Transverse colon (tissue), 4 donors: ENCODE results near the gene STK40. TPM values are rescaled to one million over a fixed set of nuclear protein-coding genes. Genes with fewer than 3 reads are reported as not detected.
A peak's percentile ranks its signal among the peaks of the same experiment; 100 is the strongest.

Experiments
- DNase-seq: peaks from one replicate; pipeline ENCODE4 v3.0.0-alpha.2; 2019
- H3K27ac ChIP-seq, 4 donors: fragments of 200-600 bp; sonication (generic); 2 replicates each; pipeline ENCODE4 v1.5.1; 2016 to 2018; ENCODE audit warnings: inconsistent platforms in 4 of 4
- H3K27me3 ChIP-seq: fragments of 200-600 bp; sonication (generic); 2 replicates; pipeline ENCODE4 v1.5.1; 2017; ENCODE audit warnings: inconsistent platforms
- H3K36me3 ChIP-seq, 4 donors: fragments of 200-600 bp; sonication (generic); 2 replicates each; pipeline ENCODE4 v1.5.1; 2017 to 2019; ENCODE audit warnings: inconsistent platforms in 4 of 4
- H3K4me1 ChIP-seq, 4 donors: fragments of 200-600 bp; sonication (generic); 2 replicates each; pipeline ENCODE4 v1.5.1; 2017 to 2020; ENCODE audit warnings: inconsistent platforms in 4 of 4
- H3K4me3 ChIP-seq, 4 donors: fragments of 200-600 bp; sonication (generic); 1 replicate in 1 of 4; 2 replicates in 3 of 4; pipeline versions ENCODE4 v1.5.1 to v1.6.1; 2017 to 2019; ENCODE audit warnings: inconsistent platforms in 4 of 4
- H3K9me3 ChIP-seq, 2 donors: fragments of 200-600 bp; sonication (generic); 2 replicates each; pipeline ENCODE4 v1.5.1; 2017 to 2019; ENCODE audit warnings: inconsistent platforms in 2 of 2
- CTCF ChIP-seq, 5 experiments: fragments of 200-600 bp in 3 of 5; fragments of 450-650 bp in 2 of 5; sonication (generic) in 3 of 5; IDR thresholded peaks; 1 replicate in 2 of 5; 2 replicates in 3 of 5; pipeline ENCODE4 v1.5.1; 2016 to 2017; ENCODE audit warnings: antibody characterized with exemption in 5 of 5, inconsistent platforms in 3 of 5, mild to moderate bottlenecking in 2 of 5, moderate library complexity in 1 of 5
- EP300 ChIP-seq: sonication (generic); formaldehyde crosslinking; IDR thresholded peaks from one replicate; pipeline ENCODE4 v1.6.1; 2017; ENCODE audit warnings: antibody characterized with exemption, low read depth
- POLR2A ChIP-seq: fragments of 450-650 bp; IDR thresholded peaks from one replicate; pipeline ENCODE4 v1.6.1; 2016; ENCODE audit warnings: antibody characterized with exemption, mild to moderate bottlenecking, moderate library complexity
- POLR2AphosphoS5 ChIP-seq, 3 donors: sonication (generic); formaldehyde crosslinking; IDR thresholded peaks; one replicate each; pipeline ENCODE4 v1.6.1; 2016; ENCODE audit warnings: antibody characterized with exemption in 3 of 3
- whole genome bisulfite sequencing, 2 donors: methylation state at CpG; one replicate each; pipeline ENCODE4 v1.1.5; 2018; ENCODE audit warnings: low coverage in 1 of 2; 5-methylcytosine and 5-hydroxymethylcytosine counted together
- in situ Hi-C, 4 donors: fragments of 200-750 bp; cut with MboI; loops; one replicate each; pipeline versions ENCODE4 v1.15.0 to v1.15.1; 2017; ENCODE audit warnings: low sequenced_read_pairs in 3 of 4, low pct_ligation_motif_present in 1 of 4, low pct_unique_long_range_greater_than_20kb in 1 of 4
- intact Hi-C: fragments of 100-400 bp; cut with DNase I; formaldehyde crosslinking; loops from one replicate; pipeline ENCODE4 v1.15.1; 2023; ENCODE audit warnings: low total_unique reads
- total RNA-seq, 4 donors: library from RNA; depleted of rRNA; stranded (reverse); fragments of >200 nt; gene quantifications; one replicate each; pipeline ENCODE4 v1.1.0, GENCODE V29; 2016

The STK40 gene
- total RNA-seq, 4 donors from 2014 or later = 34.0 to 154 (median 44.3) TPM

GRCh38 chr1:36327421-36328087, 58.2 kb downstream of the STK40 start:
- intact Hi-C loops = loop anchor here (1.0 kb wide), 1 partner anchor 31 kb away; no protein-coding TSS in a partner anchor
- WGBS, 2 donors = 79 to 100% methylated on average over 1 to 9 of the region's 9 CpGs

GRCh38 chr1:36326499-36326898, 59.2 kb downstream of the STK40 start:
- H3K36me3 ChIP-seq = no peaks in the 10 kb centered on the region
- no peak for TF ChIP-seq EP300
- TF ChIP-seq POLR2A = no peak
- no peak for TF ChIP-seq POLR2AphosphoS5 (IDR thresholded peaks at IDR 0.05)
- TF ChIP-seq CTCF (IDR thresholded peaks at IDR 0.05) = no peak
- intact Hi-C loops = no loop called here
- no peak overlapping the region for H3K4me3 ChIP-seq
- H3K4me1 ChIP-seq = peaks cover 11 to 33% (median 29%) of the 10 kb centered on the region in 4 donors
- peaks cover 27% of the 10 kb centered on the region for H3K27me3 ChIP-seq
- no peak for DNase-seq
- no peaks in the 10 kb centered on the region for H3K9me3 ChIP-seq
- in situ Hi-C loops = no loop called here
- no peak overlapping the region for H3K27ac ChIP-seq
- WGBS, 2 donors = 18 to 51% methylated on average over 3 to 6 of the region's 6 CpGs

More at GRCh38 chr1:36327421-36328087, 58.2 kb downstream of the STK40 start:
- Histone ChIP-seq H3K4me3 (no peak overlapping the region), H3K27ac (no peak overlapping the region), H3K4me1 (peaks cover 6 to 23% (median 20%) of the 10 kb centered on the region in 4 donors), H3K9me3 (no peaks in the 10 kb centered on the region), H3K27me3 (peaks cover 20% of the 10 kb centered on the region), H3K36me3 (no peaks in the 10 kb centered on the region)
- DNase-seq = no peak
- TF ChIP-seq EP300 (no peak), POLR2AphosphoS5 (IDR thresholded peaks at IDR 0.05) (no peak), POLR2A (no peak), CTCF (IDR thresholded peaks at IDR 0.05) (no peak)
- in situ Hi-C loops = no loop called here

- intact Hi-C loops (no loop called here), in situ Hi-C loops (no loop called here)
- H3K27me3 ChIP-seq = peaks cover 27% of the 10 kb centered on the region
- no peak for DNase-seq
- 23 to 35% methylated on average over 3 to 9 of the region's 9 CpGs for WGBS, 2 donors
- peak overlapping the region in 1 of 4 donors; percentile 72 for H3K4me3 ChIP-seq
- H3K27ac ChIP-seq = peak overlapping the region; percentile 82 to 91 (median 86)
- peaks cover 11 to 43% (median 39%) of the 10 kb centered on the region in 4 donors for H3K4me1 ChIP-seq
- H3K36me3 ChIP-seq = no peaks in the 10 kb centered on the region
- H3K9me3 ChIP-seq = no peaks in the 10 kb centered on the region
- TF ChIP-seq POLR2AphosphoS5 (IDR thresholded peaks at IDR 0.05) (no peak), POLR2A (no peak), EP300 (no peak), CTCF (IDR thresholded peaks at IDR 0.05) (no peak)
These were observed 61.4 kb downstream of the STK40 start for GRCh38 chr1:36324353-36324703.

- intact Hi-C loops (no loop called here), in situ Hi-C loops (no loop called here)
- H3K9me3 ChIP-seq = no peaks in the 10 kb centered on the region
- H3K27me3 ChIP-seq = peaks cover 27% of the 10 kb centered on the region
- DNase-seq = peak; percentile 79
- 8% methylated on average over 16 of the region's 36 CpGs; no CpG with 5 or more reads in 1 of the 2 donors for WGBS, 2 donors
- H3K27ac ChIP-seq = peak within 1 kb of the TSS; percentile 82 to 91 (median 86)
- no peak for TF ChIP-seq EP300
- peak in 1 of 3 donors; percentile 11 for TF ChIP-seq POLR2AphosphoS5 (IDR thresholded peaks at IDR 0.05)
- no peak for TF ChIP-seq CTCF (IDR thresholded peaks at IDR 0.05)
- H3K4me3 ChIP-seq = peak within 1 kb of the TSS; percentile 59 to 72 (median 71)
- peaks cover 11 to 39% (median 35%) of the 10 kb centered on the region in 4 donors for H3K4me1 ChIP-seq
- no peaks in the 10 kb centered on the region for H3K36me3 ChIP-seq
These were observed 61.9 kb downstream of the STK40 start, which contains the start of gene EVA1B for GRCh38 chr1:36323636-36324352. EVA1B (minus strand) TSS chr1:36323645; CDS start chr1:36323037, 608 bp downstream.
